ENCODE data around the gene SPC25. TPM values are rescaled to one million over a fixed set of nuclear protein-coding genes. Genes with fewer than 3 reads are reported as not detected.

Gene SPC25
- total RNA-seq, 6 donors from 2014 or later = 0.63 to 5.9 (median 1.3) TPM; not detected in 1

DNA sequence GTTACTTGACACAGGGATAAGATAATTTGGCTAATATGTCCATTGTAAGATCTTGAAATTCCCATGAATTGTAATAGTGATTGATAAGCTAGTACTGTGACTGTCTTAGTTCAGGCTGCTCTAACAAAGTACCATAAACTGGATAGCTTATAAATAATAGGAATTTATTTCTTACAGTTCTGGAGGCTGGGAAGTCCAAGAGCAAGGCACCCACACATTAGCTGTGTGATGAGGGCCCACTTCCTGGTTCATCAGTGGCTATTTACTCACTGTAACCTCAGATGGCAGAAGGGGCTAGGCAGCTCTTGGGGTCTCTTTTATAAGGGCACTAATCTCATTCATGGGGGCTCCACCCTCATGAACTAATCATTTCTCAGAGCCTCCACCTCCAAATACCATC lies 59.3 kb downstream of the SPC25 start:
- no peak for DNase-seq
- no peak overlapping the region for H3K27ac ChIP-seq
- H3K4me3 ChIP-seq = no peak overlapping the region
- H3K4me1 ChIP-seq = no peaks in the 10 kb centered on the region
- no peak for ATAC-seq (ENCODE audit: low FRiP score in 2 of 2)
- H3K9me3 ChIP-seq = no peaks in the 10 kb centered on the region
- no peak for TF ChIP-seq EP300 (IDR thresholded peaks at IDR 0.05)
- TF ChIP-seq, protein P1, sequence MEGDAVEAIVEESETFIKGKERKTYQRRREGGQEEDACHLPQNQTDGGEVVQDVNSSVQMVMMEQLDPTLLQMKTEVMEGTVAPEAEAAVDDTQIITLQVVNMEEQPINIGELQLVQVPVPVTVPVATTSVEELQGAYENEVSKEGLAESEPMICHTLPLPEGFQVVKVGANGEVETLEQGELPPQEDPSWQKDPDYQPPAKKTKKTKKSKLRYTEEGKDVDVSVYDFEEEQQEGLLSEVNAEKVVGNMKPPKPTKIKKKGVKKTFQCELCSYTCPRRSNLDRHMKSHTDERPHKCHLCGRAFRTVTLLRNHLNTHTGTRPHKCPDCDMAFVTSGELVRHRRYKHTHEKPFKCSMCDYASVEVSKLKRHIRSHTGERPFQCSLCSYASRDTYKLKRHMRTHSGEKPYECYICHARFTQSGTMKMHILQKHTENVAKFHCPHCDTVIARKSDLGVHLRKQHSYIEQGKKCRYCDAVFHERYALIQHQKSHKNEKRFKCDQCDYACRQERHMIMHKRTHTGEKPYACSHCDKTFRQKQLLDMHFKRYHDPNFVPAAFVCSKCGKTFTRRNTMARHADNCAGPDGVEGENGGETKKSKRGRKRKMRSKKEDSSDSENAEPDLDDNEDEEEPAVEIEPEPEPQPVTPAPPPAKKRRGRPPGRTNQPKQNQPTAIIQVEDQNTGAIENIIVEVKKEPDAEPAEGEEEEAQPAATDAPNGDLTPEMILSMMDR (IDR thresholded peaks at IDR 0.05) = no peak
- TF ChIP-seq POLR2A (IDR thresholded peaks at IDR 0.05) = no peak
- no peak for TF ChIP-seq POLR2AphosphoS5 (IDR thresholded peaks at IDR 0.05)
- H3K27me3 ChIP-seq = no peaks in the 10 kb centered on the region
- peaks cover 0 to 90% (median 22%) of the 10 kb centered on the region in 4 donors for H3K36me3 ChIP-seq

DNA sequence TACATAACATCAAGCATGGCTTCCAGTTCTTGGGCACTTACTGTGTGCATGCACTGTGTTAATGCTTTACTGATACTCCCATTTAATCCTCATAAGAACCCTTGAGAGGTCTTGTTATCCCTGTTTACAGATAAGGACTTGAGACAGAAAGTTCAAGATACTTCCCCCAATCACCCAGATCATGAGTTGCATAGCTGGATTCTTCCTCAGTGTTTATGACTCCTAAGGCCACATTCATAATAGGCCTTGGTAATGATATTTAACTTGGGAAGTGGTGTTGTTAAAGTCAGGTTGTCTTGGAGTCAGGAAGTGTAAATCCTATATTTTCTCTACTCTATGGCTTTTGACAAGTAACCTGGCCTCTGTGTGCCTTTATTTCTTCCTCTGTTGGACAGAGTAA lies 65.1 kb downstream of the SPC25 start:
- no peak overlapping the region for H3K4me3 ChIP-seq
- H3K27me3 ChIP-seq = no peaks in the 10 kb centered on the region
- peaks cover 0 to 2% (median 0%) of the 10 kb centered on the region in 4 donors for H3K4me1 ChIP-seq
- no peaks in the 10 kb centered on the region for H3K9me3 ChIP-seq
- H3K36me3 ChIP-seq = peaks cover 0 to 46% (median 5%) of the 10 kb centered on the region in 4 donors
- ATAC-seq (ENCODE audit: low FRiP score in 2 of 2) (no peak), DNase-seq (no peak)
- H3K27ac ChIP-seq = no peak overlapping the region
- TF ChIP-seq EP300 (IDR thresholded peaks at IDR 0.05) (no peak), POLR2A (IDR thresholded peaks at IDR 0.05) (no peak), POLR2AphosphoS5 (IDR thresholded peaks at IDR 0.05) (no peak)
- TF ChIP-seq, protein P1 (IDR thresholded peaks at IDR 0.05) = no peak

- Histone ChIP-seq H3K36me3 (peaks cover 0 to 23% (median 0%) of the 10 kb centered on the region in 4 donors), H3K9me3 (no peaks in the 10 kb centered on the region), H3K4me3 (no peak overlapping the region), H3K27me3 (no peaks in the 10 kb centered on the region), H3K4me1 (peaks cover 0 to 8% (median 0%) of the 10 kb centered on the region in 4 donors), H3K27ac (no peak overlapping the region)
- TF ChIP-seq, protein P1 (IDR thresholded peaks at IDR 0.05) = no peak
- DNase-seq (no peak), ATAC-seq (ENCODE audit: low FRiP score in 2 of 2) (no peak)
- WGBS, 2 donors = 76 to 95% methylated on average over 1 of the region's 1 CpG
These were observed 68.2 kb downstream of the SPC25 start for GRCh38 chr2:168821992-168822391.

- DNase-seq = no peak
- 89 to 93% methylated on average over 8 of the region's 8 CpGs for WGBS, 2 donors
- Histone ChIP-seq H3K9me3 (no peaks in the 10 kb centered on the region), H3K4me3 (no peak overlapping the region), H3K4me1 (peaks cover 0 to 8% (median 1%) of the 10 kb centered on the region in 4 donors), H3K27me3 (no peaks in the 10 kb centered on the region), H3K27ac (no peak overlapping the region), H3K36me3 (peaks cover 0 to 19% (median 0%) of the 10 kb centered on the region in 4 donors)
- TF ChIP-seq, protein P1 (IDR thresholded peaks at IDR 0.05) = no peak
- TF ChIP-seq POLR2AphosphoS5 (IDR thresholded peaks at IDR 0.05) = no peak
- no peak for TF ChIP-seq EP300 (IDR thresholded peaks at IDR 0.05)
- no peak for TF ChIP-seq POLR2A (IDR thresholded peaks at IDR 0.05)
- no peak for ATAC-seq (ENCODE audit: low FRiP score in 2 of 2)
These were observed 68.7 kb downstream of the SPC25 start for GRCh38 chr2:168821577-168821976.

Other genes with a start within 250 kb of the SPC25 start
- gene NOSTRIN, start 87.8 kb downstream of the SPC25 start, total RNA-seq = 100 to 1,000 TPM in 1 of 6 donors, 10 to 100 TPM in 5; 33.5 to 110 (median 39.6) TPM
- not detected for gene G6PC2, start 10.9 kb upstream of the SPC25 start, total RNA-seq
- 1 to 10 TPM in 1 of 6 donors, under 1 TPM in 1, not detected in 4; 0.03 to 3.6 TPM for gene ABCB11, start 140.9 kb upstream of the SPC25 start, total RNA-seq
- gene DHRS9, start 179.1 kb upstream of the SPC25 start, total RNA-seq = 10 to 100 TPM in 1 of 6 donors, 1 to 10 TPM in 5; 2.1 to 24.2 (median 4.6) TPM